HG02610 (cell line): Measurements from ENCODE around the gene INO80C.
"Not testable (repeated sequence)": the region's sequence is repeated elsewhere in the genome, so short reads cannot be mapped to it uniquely, and the experiment has no call there.

Experiments used
- ATAC-seq: cut with Tn5 transposase; IDR thresholded peaks from one replicate; pipeline ENCODE4 v1.9.1; 2021; ENCODE audit warnings: mild to moderate bottlenecking, moderate library complexity; ENCODE audit not compliant: unreplicated experiment

INO80C gene

DNA sequence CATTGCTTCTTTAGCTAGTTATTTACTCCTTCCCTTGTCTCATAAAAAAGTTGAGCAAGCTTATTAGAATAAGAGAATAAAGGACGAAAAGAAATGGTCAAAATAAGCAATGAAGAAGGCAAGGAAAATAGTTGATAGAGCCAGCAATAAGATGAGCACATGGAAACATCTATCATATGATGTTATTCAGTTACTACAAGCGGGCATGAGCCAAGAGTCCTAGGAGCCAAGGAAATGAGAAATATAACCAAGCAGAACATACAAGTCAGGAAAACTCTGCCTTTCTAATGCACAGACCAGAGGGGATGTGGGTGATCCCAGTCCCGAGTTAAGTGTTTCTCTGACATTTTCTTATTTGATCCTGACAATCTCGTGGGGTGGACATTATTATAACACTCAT, 33.9 kb downstream of the INO80C start:
- ATAC-seq, result no peak

DNA sequence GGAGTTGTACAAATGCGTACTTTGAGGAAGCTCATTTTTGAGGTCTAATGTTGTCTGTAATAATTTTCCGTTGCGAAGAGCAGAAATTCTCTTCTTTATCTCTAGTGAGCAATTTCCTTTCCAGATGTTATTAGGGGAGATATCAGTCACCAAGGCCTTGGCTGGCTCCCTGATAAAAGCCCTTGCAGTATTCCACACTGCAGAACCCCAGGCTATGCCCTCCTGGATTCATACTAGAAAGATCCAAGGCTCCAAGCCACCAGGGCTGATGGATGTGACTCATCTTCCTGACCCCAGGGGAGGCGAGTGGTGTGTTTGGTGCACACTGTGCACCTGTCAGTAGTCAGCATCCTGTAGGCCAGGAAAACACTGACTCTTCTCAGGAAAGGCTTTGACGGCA, 34.7 kb downstream of the INO80C start:
- ATAC-seq, result no peak

DNA sequence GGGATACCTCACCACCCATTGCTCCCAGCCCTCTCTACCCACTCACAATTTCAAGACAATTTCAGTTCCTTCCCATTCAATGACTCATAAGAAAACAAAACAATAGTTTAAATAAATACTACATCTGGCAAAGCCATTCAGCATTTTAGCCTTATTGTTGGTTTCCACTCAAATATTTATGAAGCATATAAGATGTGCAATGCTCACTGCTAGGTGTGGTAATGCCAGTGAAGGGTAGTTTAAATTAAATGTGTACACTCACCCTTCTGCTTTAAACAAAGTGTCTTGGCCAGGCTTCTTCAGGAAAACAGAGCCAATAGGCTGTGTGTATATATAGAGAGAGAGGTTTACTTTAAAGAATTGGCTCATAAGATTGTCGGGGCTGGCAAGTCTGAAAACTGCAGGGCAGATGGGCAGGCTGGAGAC, 37.0 kb downstream of the INO80C start:
- ATAC-seq, result no peak

DNA sequence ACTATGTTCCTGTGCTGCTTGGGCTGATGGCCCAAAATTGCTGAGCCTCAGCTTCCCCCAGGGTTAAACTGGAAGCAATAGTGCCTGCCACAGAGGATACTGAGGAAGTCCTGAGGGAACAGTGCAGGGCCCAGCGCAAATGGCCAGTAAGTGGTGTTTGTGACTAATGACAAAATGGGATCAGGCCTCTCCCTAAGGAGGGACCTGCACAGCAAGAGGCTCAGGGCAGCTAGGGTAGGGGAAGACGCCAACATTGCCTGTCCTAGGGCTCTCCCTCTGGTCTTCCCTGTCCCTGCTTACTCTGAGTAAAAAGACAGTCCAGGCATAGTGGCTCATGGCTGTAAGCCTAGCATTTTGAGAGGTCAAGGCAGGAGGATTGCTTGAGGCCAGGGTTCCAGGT, 37.8 kb downstream of the INO80C start:
- no peak for ATAC-seq

DNA sequence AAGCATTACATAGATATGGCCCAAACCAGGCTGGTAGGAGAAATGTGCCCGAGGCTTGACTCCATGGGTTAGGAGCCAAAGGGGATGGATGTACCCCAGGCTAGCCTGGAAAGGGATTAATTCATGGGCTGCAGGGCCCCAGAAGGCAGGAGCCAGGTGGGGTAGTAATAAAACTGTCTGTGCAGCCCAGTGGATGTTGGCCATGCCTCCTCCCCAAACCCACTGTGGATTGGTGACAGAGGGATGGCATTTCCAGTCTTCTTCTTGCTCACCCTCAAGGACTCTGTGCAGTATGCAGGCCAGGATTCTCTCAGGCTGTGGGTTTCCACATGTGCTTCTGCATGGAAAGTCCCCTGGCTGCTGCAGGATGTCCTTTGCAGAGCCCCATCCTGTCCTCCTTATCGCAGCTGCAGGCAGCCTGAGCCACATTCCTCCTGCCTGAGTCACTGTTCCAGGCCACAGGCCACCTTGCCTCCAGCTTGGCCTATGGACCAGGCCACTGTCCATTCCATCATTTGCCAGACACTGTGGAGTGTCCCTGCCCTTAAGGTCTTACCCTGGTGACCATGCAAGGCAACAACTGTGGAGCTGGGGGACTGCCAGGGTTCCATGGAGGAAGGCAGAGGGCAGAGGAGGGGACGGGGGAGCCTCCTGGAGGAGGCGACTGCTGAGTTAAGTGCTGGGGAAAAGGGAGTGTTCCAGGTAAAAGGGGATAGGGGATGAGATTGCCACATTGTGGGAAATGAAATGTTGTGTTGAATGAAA, 38.9 kb downstream of the INO80C start:
- peak; percentile 73 for ATAC-seq

DNA sequence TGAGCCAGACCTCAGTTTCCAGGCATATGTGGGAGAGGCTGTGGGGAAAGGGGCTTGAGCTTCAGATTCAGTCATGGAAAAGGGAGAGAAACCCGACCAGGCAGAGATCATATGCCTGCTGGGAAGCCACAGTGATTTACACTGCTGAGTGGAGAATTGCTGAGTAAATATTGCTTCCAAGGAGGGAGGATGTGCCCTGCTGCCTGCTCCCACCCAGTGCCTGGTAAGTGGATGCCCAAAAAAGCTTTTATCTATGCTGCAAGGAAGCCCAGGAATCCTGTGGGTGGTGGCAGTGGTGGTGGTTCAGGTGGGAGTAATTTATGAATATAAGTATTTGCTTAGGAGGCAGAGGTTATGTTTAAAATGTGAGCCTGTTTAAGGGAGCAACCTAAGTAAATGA, 39.5 kb downstream of the INO80C start:
- ATAC-seq, result no peak

DNA sequence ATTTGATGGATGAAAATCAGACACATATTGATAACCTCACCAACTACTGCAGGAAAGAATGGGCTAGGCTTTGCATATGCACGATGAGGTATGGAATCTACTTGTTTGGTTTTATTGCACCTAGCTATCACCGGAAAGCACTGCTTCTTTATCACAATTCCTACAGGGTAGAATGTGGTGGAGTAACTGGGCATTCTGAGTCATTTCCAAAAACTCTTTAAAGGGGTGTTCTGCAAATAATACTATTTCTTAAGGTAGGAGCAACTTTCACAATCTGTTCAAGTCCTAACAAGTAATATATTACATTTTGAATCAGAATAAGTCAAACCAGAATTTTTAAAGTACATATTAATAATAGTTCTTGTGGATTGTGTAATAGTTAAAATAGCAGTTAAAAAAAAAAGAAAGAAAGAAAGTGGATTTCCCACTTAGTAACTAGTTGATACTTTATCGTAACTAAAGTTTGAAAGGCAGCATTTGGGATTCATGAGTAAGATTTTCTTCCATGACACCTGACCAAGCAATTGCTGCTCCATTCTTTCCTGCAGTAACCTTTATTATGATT, 40.5 kb downstream of the INO80C start:
- ATAC-seq, result no peak

DNA sequence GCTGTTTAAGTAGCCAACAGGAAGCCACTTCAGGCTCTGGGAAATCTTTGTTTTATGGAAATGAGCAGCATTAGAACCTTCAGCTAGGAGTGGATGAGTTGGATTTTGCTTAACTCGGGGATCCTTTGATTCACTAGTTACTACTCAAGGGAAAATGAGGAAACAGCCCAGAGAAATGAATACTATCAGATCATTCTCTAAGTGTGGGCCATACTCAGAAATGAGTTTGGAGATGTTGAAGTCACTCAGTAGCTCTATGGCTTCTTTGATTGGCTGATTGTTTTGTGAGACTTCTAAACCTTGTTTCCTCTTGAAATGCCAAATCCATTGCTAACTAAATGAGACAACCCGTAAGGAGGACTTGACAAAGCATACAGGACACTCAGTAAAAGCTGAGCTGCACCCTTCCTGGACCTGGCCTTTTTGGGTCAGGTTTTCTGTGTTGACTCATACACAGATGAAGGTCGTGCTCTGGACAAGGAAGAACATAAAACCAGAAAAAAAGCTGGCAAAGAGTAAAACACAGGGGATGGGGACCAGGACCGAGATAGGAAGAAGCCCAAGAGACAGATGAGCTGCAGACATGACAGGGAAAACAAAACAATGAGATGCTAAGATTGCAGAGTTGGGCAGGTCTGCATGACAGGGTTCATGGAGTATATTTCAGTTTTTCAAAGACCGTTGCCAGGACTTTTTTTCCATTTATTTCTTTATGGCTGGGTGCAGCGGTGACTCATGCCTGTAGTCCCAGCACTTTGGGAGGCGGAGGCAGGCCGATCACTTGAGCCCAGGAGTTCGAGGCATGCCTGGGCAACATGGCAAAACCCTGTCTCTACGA, 41.6 kb downstream of the INO80C start:
- ATAC-seq, result no peak

DNA sequence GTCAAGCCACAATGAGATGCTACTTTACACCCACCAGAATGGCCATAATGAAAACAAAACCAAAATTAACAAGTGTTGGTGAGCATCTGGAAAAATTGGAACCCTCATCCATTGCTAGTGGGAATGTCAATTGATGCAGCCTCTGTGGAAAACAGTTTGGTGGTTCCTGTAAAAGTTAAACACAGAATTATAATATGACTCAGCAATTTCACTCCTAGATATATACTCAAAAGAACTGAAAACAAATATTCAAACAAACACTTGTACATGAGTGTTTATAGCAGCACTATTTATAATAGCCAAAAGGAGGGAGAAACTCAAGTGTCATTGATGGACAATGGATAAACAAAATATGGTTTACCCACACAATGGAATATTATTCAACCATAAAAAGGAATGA, 43.0 kb downstream of the INO80C start:
- no peak for ATAC-seq

DNA sequence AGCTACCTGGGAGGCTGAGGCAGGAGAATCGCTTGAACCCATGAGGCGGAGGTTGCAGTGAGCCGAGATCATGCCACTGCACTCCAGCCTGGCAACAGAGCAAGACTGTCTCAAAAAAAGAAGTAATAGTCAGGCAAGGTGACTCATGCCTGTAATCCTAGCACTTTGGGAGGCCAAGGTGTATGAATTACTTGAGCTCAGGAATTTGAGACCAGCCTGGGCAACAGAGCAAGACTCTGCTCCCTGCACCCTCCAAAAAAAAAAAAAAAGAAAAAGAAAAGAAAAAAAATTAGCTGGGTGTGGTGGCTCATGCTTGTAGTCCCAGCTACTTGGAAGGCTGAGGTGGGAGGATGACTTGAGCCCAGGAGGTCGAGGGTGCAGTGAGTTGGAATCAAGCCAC, 44.7 kb downstream of the INO80C start:
- ATAC-seq, result not testable (repeated sequence)

DNA sequence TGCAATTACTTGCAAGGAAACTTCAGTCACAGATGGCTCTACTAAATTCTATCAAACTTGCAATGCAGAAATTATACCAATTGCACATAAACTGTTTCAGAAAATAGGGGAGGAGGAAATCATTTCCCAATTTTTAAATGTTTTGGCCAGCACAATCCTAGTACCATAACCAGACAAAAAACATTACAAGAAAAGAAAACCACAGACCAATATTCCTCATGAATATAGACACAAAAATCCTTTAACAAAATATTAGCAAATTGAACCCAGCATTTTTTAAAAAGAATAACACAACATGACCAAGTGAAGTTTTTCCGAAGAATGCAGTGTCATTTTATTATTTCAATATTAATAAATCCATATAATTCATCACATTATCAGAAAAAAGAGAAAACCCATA, 45.8 kb downstream of the INO80C start:
- ATAC-seq, result no peak

DNA sequence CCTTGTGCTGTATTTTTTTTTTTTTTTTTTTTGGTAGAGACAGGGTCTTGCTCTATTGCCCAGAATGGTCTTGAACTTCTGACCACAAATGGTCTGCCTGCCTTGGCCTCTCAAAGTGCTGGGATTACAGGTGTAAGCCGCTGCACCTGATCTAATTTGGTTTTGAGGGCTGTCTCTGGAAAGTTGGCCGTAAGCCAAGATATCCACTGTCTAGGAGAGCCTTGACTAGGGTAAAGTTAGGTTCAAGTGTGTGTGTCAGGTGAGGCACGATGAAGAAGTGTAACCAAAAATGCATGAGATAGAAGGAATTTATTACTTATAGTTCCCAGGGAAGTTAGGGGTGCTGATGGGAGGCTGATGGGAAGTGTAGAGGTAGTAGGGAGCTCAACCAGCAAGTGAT, 46.7 kb downstream of the INO80C start:
- ATAC-seq, result no peak

DNA sequence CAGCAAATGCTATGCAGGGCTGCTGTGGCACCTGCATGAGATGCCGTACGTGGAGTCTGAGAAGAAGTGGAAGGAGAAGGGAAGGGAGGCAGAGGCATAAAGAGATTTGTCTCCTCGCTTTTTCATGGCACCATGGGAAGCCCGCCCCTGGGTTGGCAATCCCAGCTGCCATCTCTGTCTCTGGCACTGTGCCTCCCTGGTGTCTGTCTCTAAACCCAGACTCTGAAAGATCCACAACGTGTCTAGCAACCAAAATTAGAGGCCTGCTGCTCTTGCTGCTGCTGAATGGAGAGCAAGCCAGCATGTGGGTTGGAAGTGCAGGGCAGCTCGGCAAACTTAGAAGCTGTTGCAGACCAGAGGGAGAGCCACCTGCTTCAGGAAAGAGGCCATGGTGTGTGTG, 53.1 kb downstream of the INO80C start:
- no peak for ATAC-seq

DNA sequence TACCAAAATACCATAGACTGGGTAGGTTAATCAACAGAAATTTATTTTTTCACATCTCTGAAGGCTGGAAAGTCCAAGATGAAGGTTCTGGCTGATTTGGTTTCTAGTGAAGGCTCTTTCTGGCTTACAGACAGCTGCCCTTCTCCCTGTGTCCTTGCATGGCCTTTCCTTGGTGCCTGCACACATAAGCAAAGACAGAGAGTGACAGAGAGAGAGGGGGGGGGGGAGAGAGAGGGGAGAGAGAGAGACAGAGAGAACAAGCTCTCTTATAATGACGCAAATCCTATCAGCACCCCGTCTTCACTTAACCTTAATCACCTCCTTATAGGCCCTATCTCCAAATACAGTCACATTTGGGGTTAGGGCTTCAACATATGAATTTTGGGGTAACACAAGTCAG, 53.9 kb downstream of the INO80C start:
- no peak for ATAC-seq

DNA sequence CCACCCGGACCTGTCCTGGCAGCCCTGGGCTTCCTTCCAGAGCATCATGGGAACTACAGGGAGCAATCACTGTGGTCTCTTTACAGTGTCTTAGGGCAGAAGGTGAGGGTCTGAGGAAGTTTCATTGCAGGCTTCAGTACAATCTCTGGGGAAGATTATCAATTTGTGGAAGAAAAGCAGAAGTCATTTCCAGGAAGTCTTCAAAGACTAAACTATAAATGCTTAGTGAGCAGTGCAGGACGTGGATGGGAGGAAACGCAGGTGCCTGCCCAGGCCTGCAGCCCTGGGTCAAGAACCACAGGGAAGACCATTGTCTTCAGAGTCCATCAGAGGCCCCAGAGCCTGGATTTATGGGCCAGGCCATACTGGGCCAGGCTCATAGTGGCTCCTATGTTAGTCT, 54.3 kb downstream of the INO80C start:
- no peak for ATAC-seq

DNA sequence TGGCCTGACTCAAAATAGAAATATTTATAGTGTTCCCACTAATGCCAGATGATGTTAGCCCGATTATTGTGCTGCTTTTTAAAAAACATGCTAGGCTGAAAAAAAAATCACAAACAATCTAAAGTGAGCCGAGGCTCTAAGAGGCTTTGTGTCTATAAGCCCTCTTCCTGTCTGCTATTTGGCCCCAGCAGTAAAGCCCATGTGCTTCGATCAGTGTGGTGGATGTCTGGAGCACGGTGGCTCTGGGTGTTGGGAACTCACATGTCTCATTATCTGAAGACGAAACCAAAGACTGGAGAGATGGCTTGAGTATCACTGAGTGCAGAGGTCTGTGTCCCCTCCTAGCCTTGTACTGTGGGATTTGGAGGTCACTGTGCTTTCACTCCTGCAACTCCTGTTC, 55.1 kb downstream of the INO80C start:
- ATAC-seq, result no peak

DNA sequence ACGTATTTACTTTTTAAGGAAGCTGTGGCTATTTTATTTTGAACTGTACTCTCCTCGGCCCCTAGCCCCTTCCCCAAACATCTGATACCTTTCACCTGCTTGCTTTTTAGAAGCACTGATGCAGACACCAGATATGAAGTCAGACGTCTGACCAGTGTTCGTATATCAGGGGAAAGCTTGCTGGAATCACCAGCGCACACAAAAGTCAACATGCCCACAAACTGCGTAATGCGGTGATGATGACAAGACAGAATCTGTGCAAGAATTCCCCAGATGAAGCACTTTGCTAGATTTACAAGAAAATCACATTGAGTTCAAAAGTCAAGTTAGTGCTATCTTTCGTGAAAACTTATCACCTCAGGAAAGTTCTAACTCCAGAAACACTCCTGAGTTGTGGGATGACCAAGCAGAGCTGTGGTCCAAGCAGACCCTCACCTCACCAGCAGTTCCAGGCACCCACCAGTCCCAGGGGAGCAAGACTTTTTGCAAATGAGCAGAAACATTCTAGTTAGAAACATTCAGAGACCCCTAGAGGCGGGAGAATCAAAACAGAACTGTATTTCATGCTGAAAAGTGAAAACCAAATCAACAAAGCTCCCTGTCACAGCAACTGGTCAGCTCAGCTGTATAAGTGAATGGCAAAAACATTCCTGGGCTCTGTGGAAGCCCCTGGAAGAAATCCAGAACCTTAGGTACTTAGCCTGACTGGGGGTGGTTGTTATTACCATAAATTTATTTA, 55.7 kb downstream of the INO80C start:
- no peak for ATAC-seq

DNA sequence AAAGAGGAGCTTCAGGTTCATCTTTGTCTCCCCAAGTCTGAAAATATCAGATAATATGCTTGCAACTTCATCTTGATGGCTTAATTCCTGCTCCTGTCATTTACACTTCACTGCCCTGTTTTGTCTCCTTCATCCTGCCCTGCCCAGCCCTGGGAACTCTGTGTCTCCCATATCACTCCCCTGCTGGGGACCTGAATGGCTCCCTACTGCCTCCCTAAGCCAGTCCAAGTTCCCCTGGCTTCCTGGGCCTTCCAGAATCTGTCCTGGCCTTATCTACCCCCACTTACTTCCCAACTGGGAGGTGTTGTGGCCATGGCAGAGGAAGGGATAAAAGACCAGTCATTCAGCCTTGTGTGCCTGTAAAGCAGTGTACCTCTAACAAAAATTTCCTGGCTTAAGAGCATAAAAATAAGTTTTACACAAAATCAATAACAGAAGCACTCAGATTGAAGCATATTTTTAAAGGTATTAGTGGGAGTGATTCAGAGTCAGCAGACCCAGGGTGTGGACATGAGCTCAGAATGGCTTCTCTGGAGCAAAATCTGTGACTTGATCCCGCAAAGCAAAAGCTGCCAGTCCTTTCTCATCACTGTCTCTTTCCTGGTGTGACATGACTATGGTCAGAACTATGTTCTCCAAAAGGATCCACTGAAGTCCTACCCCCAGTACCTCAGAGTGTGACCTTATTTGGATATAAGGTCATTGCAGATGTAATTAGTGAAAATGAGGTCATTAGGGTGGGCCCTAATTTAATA, 59.1 kb downstream of the INO80C start:
- ATAC-seq, result no peak

DNA sequence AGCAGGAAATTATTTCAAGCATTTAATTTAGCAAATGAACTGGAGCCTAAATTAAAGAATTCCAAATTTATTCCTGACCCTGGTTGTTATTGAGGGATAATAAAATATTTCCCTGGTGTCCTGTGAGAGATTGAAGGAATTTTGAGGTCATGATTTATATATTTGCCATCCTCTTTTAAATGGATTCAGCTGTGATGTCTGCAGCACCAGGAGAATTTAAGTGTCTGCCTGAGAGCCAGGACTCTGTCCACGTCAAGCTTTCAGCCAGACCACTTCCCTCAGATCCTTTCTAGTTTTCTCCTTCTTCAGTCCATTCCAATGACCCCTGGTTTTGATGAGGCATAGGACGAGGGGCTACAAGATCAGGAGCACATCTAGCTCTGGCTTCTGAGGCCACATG, 59.9 kb downstream of the INO80C start:
- ATAC-seq, result no peak

DNA sequence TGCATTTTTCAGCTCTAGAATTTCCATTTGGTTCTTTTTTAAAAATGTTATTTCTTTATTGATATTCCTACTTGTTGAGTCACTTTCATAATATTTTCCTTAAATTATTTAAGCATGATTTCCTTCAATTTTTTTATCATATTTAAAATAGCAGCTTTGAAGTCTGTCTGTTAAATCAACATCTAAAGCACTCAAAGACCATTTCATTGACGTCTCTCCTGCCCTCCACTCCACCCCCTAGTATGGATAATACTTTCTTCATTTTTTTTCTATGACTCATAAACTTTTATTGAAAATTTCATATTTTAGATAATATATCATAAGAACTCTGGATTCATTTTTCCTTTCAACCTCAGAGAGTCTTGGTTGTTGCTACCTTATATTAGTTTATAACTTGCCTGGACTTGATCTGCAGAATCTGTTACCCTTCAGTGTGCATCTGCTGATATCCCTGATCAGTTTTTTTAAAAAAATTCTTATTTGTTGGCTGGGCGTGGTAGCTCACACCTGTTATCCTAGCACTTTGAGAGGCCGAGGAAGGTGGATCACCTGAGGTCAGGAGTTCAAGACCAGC, 61.6 kb downstream of the INO80C start:
- ATAC-seq, result no peak
